Measurements from ENCODE around the gene IL1RAPL1. TPM values are rescaled to one million over a fixed set of nuclear protein-coding genes. Genes with fewer than 3 reads are reported as not detected.

IL1RAPL1 gene
- polyA plus RNA-seq, 2 of the 4 experiments (the other 2 are of a cell fraction), result not detected

DNA sequence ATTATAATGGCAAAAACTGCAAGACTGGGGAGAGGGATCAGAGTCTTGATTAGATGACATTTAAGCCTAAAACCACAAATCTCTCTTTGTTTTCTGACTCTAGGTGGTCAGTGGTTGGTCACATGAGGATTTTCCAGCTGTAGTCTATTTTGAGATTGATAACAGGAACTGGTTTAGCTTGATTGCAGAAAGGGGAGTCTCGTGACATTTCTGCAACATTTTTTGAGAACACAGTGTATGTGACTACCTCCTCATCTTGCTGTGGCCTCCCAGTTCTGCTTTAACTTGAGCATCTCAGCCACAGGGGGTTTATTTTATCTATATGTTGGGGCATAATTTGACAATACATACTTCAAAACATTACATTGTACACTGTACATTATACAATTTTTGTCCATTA is 901.7 kb downstream of the IL1RAPL1 start:
- CTCF ChIA-PET, result interaction anchor here (1.5 kb wide), 1 partner anchor 10 kb away, joined by 7 read pairs; no protein-coding TSS in a partner anchor
- Histone ChIP-seq H3K4me3 (no peak overlapping the region), H3K4me1 (0 out of 3 replicates have a peak, but pooled peaks cover 10% of the 10 kb centered on the region), H3K9me3 (no peaks in the 10 kb centered on the region), H3K27ac (no peak overlapping the region), H3K4me2 (no peak overlapping the region)
- FAIRE-seq, result no peak
- TF ChIP-seq PHF8 (IDR thresholded peaks at IDR 0.05; ENCODE audit: borderline replicate concordance, low read depth) (no peak), EHF (CRISPR knock-in tag; IDR thresholded peaks at IDR 0.05) (no peak)
- no peak for ATAC-seq
- POLR2A ChIA-PET, result no interaction called here
- 69% methylated on average over 1 of the region's 1 CpG for WGBS (ENCODE audit: missing lambda C conversion rate)
- DNase-seq (ENCODE audit: low read depth in 1 of 2, low spot score in 1 of 2), result no peak

DNA sequence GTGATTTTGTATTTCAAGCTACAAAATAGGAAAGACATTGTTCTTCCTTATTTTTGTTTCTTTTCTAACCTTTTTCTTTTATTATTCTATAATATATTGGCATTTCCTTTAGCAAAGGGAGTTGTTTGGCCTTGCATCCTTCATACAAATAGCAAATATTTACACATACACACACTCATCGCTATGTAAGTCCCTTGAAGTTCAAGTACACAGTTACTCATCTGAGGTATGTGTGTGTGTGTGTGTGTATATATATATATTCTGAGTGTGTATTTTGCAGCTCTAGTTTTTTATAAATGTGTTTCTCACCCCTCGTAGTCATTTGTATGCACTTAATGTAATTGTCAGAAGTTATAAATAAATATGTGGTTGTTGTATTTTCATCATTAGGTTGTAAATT is 903.4 kb downstream of the IL1RAPL1 start:
- 15% methylated on average over 2 of the region's 2 CpGs for WGBS (ENCODE audit: missing lambda C conversion rate)
- H3K27ac ChIP-seq, result no peak overlapping the region
- FAIRE-seq, result peak; percentile 73
- 0 out of 6 replicates have a peak, but pooled peaks of 1 of the 2 experiments have one; percentile 31 for ATAC-seq
- peak overlapping the region; percentile 18; the same call in 2 of the 3 replicates for H3K4me2 ChIP-seq
- no peak for TF ChIP-seq FOSL2 (IDR thresholded peaks at IDR 0.05)
- TF ChIP-seq FOSL2 (CRISPR knock-in tag; IDR thresholded peaks at IDR 0.05), result peak; percentile 40; the same call in 1 of the 2 replicates
- no peak for TF ChIP-seq GATA3 (IDR thresholded peaks at IDR 0.05; ENCODE audit: borderline replicate concordance)
- H3K4me1 ChIP-seq, result 0 out of 3 replicates have a peak, but pooled peaks cover 10% of the 10 kb centered on the region
- DNase-seq (ENCODE audit: low read depth in 1 of 2, low spot score in 1 of 2), result peak in 1 of 2 experiments; percentile 21
- POLR2A ChIA-PET, result no interaction called here
- H3K9me3 ChIP-seq, result no peaks in the 10 kb centered on the region
- no peak overlapping the region for H3K4me3 ChIP-seq
- CTCF ChIA-PET, result no interaction called here

DNA sequence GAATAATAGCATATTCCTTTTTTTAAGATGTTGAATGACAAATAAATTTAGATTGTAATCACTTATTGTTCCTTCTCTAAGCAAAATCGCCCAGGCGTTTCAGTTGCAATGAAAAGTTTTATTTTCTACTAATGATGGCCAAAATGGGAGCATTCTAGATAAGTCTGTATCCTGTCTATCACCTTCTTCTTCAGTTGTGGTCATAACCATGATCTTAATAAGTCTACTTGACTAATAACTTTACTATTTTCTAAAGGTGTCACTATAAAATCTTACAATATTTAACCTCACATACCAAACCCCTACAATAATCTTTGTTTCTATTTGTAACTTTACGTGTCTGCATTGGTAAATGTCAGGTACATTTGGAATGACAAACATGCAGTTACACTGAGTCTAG is 904.4 kb downstream of the IL1RAPL1 start:
- no peaks in the 10 kb centered on the region for H3K9me3 ChIP-seq
- ChIA-PET POLR2A (no interaction called here), CTCF (no interaction called here)
- H3K4me3 ChIP-seq, result no peak overlapping the region
- no peak overlapping the region for H3K4me2 ChIP-seq
- no peak overlapping the region for H3K27ac ChIP-seq
- ATAC-seq (no peak), FAIRE-seq (no peak), DNase-seq (ENCODE audit: low read depth in 1 of 2, low spot score in 1 of 2) (no peak)
- TF ChIP-seq, protein P1, sequence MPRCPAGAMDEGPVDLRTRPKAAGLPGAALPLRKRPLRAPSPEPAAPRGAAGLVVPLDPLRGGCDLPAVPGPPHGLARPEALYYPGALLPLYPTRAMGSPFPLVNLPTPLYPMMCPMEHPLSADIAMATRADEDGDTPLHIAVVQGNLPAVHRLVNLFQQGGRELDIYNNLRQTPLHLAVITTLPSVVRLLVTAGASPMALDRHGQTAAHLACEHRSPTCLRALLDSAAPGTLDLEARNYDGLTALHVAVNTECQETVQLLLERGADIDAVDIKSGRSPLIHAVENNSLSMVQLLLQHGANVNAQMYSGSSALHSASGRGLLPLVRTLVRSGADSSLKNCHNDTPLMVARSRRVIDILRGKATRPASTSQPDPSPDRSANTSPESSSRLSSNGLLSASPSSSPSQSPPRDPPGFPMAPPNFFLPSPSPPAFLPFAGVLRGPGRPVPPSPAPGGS (IDR thresholded peaks at IDR 0.05), result no peak
- TF ChIP-seq EP300 (IDR thresholded peaks at IDR 0.05), result no peak
- WGBS (ENCODE audit: missing lambda C conversion rate), result 72% methylated on average over 3 of the region's 3 CpGs
- 0 out of 3 replicates have a peak, but pooled peaks cover 10% of the 10 kb centered on the region for H3K4me1 ChIP-seq

DNA sequence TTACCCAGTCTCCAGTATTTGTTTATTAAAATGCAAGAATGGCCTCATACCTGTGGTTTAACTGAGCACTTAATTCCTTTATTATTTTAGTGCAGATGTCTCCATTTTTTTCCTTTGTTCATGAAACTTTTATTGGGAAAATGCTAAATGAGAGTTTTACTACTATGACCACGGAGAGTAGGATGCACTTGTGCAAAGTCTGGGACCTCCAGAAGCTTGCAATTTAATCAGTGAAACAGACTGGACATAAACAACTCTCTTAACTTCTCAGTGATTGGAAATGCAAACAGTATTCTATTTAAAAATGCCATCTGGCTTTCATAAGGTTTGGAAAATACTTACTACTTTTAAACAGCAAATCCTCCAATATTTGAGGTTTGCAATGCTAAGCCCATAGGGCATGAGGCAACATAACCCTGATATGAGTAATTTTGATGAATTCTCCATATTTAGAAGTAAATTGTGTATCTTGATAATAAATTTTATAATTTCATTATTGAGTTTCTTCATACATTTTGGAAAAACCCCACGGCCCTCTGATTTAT is 909.5 kb downstream of the IL1RAPL1 start:
- TF ChIP-seq JUNB (IDR thresholded peaks at IDR 0.05), result no peak
- TF ChIP-seq EHF (CRISPR knock-in tag; IDR thresholded peaks at IDR 0.05), result no peak
- TF ChIP-seq, protein P2, sequence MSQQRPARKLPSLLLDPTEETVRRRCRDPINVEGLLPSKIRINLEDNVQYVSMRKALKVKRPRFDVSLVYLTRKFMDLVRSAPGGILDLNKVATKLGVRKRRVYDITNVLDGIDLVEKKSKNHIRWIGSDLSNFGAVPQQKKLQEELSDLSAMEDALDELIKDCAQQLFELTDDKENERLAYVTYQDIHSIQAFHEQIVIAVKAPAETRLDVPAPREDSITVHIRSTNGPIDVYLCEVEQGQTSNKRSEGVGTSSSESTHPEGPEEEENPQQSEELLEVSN (IDR thresholded peaks at IDR 0.05; ENCODE audit: borderline replicate concordance, low read depth), result no peak
- TF ChIP-seq ESRRA (IDR thresholded peaks at IDR 0.05; ENCODE audit: borderline replicate concordance, low read length), result no peak
- no peak for TF ChIP-seq RNF2 (IDR thresholded peaks at IDR 0.05; ENCODE audit: borderline replicate concordance, low read depth)
- no peak for TF ChIP-seq MAZ (IDR thresholded peaks at IDR 0.05; ENCODE audit: borderline replicate concordance, low read depth, low read length)
- TF ChIP-seq CHD2 (IDR thresholded peaks at IDR 0.05; ENCODE audit: low read length, partially characterized antibody), result no peak
- no peak for TF ChIP-seq BHLHE40 (IDR thresholded peaks at IDR 0.05; ENCODE audit: low read depth, low read length)
- no peak for TF ChIP-seq TP53 (CRISPR knock-in tag; IDR thresholded peaks at IDR 0.05)
- no peak for TF ChIP-seq RARB (CRISPR knock-in tag; IDR thresholded peaks at IDR 0.05)
- TF ChIP-seq CBX8 (IDR thresholded peaks at IDR 0.05), result no peak
- TF ChIP-seq FOSB (CRISPR knock-in tag; IDR thresholded peaks at IDR 0.05), result no peak
- no peak for TF ChIP-seq HEYL (CRISPR knock-in tag; IDR thresholded peaks at IDR 0.05)
- TF ChIP-seq RCOR1 (IDR thresholded peaks at IDR 0.05; ENCODE audit: low read depth, low read length), result no peak
- TF ChIP-seq, protein P3, sequence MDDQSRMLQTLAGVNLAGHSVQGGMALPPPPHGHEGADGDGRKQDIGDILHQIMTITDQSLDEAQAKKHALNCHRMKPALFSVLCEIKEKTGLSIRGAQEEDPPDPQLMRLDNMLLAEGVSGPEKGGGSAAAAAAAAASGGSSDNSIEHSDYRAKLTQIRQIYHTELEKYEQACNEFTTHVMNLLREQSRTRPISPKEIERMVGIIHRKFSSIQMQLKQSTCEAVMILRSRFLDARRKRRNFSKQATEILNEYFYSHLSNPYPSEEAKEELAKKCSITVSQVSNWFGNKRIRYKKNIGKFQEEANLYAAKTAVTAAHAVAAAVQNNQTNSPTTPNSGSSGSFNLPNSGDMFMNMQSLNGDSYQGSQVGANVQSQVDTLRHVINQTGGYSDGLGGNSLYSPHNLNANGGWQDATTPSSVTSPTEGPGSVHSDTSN (IDR thresholded peaks at IDR 0.05), result no peak
- no peak for TF ChIP-seq SMC3 (IDR thresholded peaks at IDR 0.05)
- no peak for TF ChIP-seq KDM1A (IDR thresholded peaks at IDR 0.05; ENCODE audit: low read depth)
- WGBS (ENCODE audit: missing lambda C conversion rate), result 62% methylated on average over 2 of the region's 2 CpGs
- ChIA-PET CTCF (no interaction called here), POLR2A (no interaction called here)
- Histone ChIP-seq H3K27ac (no peak overlapping the region), H3K4me2 (no peak overlapping the region), H3K4me1 (no peaks in the 10 kb centered on the region), H3K4me3 (no peak overlapping the region), H3K9me3 (no peaks in the 10 kb centered on the region)
- DNase-seq (ENCODE audit: low read depth in 1 of 2, low spot score in 1 of 2), result no peak
- ATAC-seq, result no peak
- no peak for FAIRE-seq
